Stimulated activated CD8-positive, alpha-beta memory T cell treated with anti-CD3 and anti-CD28 coated beads, Interleukin-4, amount 100 ng/mL, for 24 hours (primary cell): ENCODE results near the gene SHE.
"Not testable (repeated sequence)": the region's sequence is repeated elsewhere in the genome, so short reads cannot be mapped to it uniquely, and the experiment has no call there.

Experiments used
- DNase-seq: peaks from one replicate; pipeline ENCODE4 v3.0.0-alpha.2; 2020; ENCODE audit warnings: low read depth

Gene SHE

DNA sequence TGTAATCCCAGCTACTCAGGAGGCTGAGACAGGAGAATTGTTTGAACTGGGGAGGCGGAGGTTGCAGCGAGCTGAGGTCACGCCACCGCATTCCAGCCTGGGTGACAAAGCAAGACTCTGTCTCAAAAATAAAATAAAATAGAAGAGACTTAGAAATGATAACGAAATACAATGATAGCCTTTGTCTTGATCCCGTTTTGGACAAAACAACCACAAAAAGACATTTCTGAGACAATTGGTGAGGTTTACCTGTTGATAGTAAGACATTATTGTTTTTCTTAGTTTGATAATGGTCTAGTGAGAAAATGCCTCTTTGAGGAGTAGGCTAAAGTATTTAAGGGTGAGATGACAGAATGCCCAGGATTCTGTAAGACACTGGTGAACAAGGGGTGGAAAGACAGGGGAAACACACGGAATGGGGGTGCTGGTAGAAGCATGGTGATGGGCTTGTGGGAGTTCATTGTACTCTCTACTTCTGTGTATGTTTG, 11.9 kb upstream of the SHE start:
- DNase-seq = no peak

DNA sequence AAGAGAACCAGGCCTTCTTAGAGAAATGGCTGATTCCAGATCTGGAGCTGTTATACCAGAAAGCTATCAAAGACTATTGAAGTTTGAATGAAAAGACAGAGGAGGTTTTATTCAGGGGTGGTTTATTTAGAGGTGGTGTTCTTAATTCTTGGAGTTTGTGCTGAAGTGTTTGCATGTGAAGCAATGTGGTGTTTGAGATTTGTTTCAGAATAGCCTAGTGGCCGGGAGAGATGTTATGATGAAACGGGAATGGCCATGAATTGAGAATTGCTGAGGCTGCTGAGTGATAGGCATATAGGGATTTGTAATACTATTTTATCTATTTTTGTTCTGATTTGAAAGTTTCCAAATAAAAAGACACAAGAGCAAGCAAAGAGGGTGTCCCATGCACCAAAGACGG, 10.5 kb upstream of the SHE start:
- no peak for DNase-seq

DNA sequence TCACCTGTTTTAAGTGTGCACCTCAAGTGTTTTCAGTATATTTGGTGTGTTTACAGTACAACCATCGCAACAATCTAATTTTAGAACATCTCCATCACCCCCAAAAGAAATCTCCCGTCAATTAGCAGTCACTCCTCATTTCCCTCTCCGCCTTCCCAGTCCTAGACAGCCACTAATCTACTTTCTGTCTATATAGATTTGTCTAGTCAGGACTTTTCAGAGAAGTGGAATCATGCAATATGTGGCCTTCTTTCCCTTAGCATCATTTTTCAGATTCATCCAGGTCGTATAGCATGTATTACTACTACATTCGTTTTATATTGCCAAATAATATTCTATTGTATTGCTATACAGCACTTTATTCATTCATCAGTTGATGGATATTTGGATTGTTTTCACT, 1.7 kb upstream of the SHE start:
- no peak for DNase-seq

DNA sequence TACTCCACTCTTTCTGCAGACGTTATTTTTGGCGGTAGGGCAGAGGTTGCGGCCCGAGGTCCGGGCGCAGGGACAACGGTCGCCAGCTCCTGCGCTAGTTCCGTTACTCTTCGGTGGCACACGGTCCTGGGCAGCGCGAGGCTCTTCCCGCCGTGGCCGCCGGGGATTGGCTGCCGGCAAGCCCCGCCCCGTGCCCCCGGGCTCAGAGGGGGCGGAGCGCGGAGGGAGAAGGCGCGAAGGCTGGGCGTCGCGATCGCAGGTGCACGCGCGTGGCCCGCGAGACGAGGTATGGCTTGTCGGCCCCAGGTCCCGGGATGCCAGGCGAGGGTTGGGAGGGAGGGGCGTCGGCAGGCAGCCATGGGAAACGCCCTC, 518 bp upstream of the SHE start:
- DNase-seq = no peak

GRCh38 chr1:154501423-154502065, 668 bp downstream of the SHE start:
- no peak for DNase-seq

DNA sequence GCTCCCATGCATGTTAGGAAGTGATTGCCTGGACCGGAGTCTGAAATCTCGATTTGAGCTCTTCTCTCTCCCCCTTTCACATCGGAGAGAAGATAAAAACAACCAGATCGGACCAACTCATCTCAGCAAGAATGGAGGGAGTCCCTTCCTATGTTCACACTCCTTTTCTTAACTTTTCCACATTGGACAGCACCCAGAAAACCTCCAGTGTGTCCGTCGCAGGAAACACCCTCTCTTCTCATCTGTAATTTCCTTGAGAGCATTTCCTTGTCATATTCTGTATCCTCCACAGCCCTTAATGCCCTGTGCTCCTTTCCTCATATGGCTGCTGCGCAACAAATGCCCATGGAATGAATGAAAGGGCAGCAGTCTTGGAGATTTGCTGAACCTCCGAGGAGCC, 1.7 kb downstream of the SHE start:
- DNase-seq = no peak

DNA sequence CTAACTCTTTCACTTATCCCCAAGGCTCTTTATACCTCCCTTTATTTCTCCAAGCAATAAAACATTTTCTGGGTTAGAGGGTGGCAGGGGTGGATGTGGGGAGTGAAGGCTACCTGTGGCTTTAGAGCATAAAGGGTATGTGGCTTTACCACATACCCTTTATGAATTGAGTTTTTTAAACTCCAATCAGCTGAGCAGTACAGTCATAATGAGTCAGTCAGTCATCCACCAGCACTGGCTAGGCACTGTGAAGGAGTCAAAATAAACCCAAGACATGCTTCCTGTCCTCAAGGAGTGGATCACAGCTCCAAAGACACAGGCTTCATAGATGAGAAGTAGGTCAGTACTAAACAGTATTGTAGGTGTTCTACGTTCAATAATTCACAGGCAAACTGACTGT, 2.8 kb downstream of the SHE start:
- DNase-seq = no peak

GRCh38 chr1:154497026-154497806, 5.0 kb downstream of the SHE start:
- no peak for DNase-seq

DNA sequence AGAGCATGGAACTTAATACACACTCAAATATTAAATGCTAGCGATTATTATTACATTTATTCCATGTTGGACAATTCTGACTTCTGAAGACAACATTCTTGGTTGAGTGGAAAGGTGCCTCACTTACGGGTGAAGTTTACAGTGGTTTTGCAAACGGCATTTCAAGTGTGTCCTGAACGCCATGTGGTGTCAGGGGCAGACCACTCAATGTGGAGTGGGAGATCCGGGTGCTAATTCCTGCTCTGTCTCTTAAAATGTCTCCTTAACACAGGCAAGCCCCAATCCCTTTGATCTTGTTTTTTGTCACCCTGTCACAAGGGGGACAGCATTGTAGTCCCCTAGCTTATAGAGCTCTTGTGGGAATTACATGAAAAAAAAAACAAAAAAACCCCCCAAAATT, 5.8 kb downstream of the SHE start:
- DNase-seq = no peak

GRCh38 chr1:154495496-154496273, 6.5 kb downstream of the SHE start:
- no peak for DNase-seq

DNA sequence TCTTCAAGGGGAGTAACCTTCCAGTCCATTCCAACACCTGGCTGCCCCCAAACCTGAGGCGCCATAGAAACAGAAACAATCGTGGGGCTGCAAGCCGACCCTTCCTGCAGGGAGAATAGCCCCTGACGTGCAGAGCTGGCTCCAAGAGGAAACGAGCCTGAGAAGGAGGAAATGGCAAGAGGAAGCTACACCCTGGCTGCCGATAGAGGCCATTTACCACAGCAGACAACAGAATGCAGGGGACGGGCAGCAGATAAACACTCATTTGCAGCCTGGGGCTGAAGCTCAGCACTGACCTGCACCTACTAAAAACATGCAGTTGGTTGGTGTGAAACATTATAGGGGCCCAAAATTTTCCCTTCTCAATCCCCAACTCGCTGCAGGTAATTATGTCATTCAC, 8.9 kb downstream of the SHE start:
- no peak for DNase-seq

GRCh38 chr1:154492115-154492514, 10.1 kb downstream of the SHE start:
- DNase-seq = no peak

DNA sequence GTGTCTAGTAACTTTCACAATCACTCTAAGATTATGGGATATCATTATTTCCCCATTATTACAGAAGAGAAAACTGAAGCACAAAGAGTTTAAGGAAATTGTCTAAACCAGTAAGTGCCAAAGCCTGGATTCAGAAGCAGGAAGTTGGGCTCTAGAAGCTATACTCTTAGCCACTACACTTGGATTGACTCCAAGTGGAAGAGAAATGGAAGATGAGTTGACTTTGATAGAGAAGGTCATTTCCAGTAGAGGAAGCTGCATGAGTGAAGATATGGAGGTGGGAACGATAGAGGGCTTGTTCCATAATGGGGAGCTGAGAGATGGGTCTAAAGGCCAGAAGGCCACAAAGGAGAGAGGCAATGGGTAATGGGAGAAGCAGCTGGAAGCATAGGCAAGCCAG, 11.9 kb downstream of the SHE start:
- no peak for DNase-seq

GRCh38 chr1:154489695-154490274, 12.4 kb downstream of the SHE start:
- no peak for DNase-seq

DNA sequence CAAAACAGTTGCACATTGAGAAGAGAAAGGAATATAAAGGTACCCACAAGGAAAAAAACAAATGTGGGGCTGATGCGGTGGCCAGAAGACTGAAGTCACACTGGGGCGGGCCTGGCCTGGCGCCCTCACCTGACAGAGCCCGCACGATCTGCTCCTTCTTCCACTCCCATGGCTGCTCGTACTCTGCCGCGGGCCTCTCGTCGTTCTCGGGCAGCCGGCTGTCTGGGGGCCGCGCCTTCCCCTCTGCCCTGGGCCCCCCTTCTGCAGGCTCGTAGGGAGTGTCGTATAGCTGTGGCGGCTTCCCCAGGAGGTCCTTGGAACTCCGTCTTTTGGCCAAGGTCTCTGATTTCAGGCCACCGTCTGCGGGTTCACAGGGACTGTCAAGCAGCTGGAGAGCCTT, 13.3 kb downstream of the SHE start:
- no peak for DNase-seq

DNA sequence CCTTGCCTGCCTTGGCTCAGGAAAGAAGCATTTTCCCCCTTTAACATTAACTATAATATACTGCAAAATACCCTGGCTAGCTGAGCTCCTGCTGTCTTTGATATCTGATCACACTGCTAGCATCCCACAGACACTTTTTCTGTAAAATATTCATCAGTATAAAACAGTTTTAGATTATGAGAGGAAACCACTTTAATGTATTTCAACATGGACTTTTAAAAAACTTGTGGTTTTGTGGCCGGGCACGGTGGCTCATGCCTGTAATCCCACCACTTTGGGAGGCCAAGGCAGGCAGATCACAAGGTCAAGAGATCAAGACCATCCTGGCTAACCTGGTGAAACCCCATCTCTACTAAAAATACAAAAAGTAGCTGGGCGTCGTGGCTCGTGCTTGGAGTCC, 15.5 kb downstream of the SHE start:
- DNase-seq = not testable (repeated sequence)

GRCh38 chr1:154485910-154486496, 16.2 kb downstream of the SHE start:
- no peak for DNase-seq

DNA sequence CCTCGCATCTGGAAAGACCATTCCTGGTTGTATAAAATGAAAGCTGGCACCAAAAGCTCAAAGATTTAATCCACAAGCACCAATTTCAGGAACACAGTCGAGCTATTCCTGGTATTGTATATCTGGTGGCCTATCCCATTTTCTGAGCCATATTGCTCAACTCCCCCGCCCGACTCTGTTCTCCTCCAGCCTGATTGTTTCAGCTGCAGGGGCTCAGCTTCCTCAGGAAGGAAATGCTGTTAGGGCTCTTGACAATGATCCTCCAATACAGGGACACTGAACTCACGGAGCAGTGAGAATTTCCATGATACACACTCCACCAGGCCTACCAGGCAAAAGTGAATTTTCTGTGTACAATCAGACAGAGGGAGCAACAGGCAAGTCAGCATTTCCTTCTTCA, 17.1 kb downstream of the SHE start:
- DNase-seq = no peak

DNA sequence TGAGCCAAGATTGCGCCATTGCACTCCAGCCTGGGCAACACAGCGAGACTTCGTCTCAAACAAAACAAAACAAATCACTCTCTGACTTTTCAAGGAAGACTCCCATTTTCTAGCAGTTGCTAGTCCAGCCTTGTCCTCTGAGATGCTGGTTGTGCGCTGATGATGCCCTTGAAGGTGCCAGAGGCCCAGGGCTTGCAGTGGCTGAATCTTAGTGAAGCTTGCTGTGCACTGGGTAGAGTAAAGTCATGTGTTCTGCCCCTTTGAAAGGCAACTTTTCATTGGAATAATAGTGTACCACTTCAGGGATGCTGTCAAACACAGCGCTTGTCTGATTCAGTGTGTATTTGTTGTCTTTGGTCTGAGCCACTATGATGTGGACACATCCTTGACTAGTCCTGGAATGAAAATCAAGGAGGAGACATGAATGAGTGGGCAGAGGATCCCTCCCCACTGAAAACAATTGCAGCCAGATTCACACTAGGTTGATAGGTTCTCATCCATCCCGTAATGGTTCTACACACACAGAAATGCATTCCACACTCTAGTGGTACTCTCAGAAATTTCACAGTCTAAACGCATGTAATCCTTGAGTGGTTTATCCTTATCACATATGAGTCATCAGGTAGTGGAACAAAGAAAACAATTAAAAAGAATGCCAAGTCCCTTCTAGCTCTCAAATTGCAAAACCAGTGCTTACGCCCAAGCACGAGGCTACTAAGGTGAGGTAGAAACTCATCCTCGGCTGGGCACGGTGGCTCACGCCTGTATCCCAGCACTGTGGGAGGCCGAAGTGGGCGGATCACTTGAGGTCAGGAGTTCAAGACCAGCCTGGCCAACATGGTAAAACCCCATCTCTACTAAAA, 18.0 kb downstream of the SHE start:
- no peak for DNase-seq

DNA sequence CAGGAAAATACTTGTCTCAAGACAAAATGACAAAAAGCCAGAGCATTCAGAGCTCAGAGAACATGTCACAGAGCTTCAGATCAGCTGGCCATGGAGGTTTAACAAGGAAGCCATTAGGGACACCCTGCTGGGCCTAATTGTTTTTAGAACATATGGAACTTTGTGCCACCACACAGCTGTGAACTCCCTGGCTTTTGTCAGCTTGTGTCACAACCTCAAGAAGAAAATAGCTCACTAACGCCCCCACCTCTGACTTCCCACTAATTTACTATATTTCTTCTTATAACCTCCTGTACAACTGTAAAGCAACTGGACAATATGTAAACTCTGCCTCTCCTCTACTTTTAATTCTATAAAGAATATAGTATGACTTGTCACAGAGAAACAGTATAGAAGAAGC, 21.2 kb downstream of the SHE start:
- DNase-seq = no peak

GRCh38 chr1:154479764-154480421, 22.3 kb downstream of the SHE start:
- DNase-seq = peak; percentile 13
